ENCODE results near the gene CALCOCO1. TPM values are rescaled to one million over a fixed set of nuclear protein-coding genes. Genes with fewer than 3 reads are reported as not detected.
"Not testable (repeated sequence)": the region's sequence is repeated elsewhere in the genome, so short reads cannot be mapped to it uniquely, and the experiment has no call there.

Gene CALCOCO1
- total RNA-seq, 4 donors from 2014 or later, result 153 to 212 (median 155) TPM

GRCh38 chr12:53683983-53684382, 43.3 kb downstream of the CALCOCO1 start:
- H3K4me1 ChIP-seq, result no peaks in the 10 kb centered on the region
- no peak for TF ChIP-seq CTCF (IDR thresholded peaks at IDR 0.05)
- no peak for TF ChIP-seq POLR2A (IDR thresholded peaks at IDR 0.05)
- intact Hi-C loops (cut with DNase I), result no loop called here
- H3K27ac ChIP-seq, result no peak overlapping the region
- WGBS, 2 donors, result 78 to 81% methylated on average over 9 of the region's 9 CpGs
- no peak for DNase-seq
- H3K27me3 ChIP-seq, result no peaks in the 10 kb centered on the region
- H3K9me3 ChIP-seq, result no peaks in the 10 kb centered on the region
- H3K36me3 ChIP-seq, result no peaks in the 10 kb centered on the region
- no peak overlapping the region for H3K4me3 ChIP-seq (replicated peaks in 1 of 3)

GRCh38 chr12:53683494-53683893, 43.8 kb downstream of the CALCOCO1 start:
- 95 to 100% methylated on average over 2 of the region's 2 CpGs for WGBS, 2 donors
- H3K36me3 ChIP-seq, result no peaks in the 10 kb centered on the region
- TF ChIP-seq CTCF (IDR thresholded peaks at IDR 0.05), result no peak
- no peak for TF ChIP-seq POLR2A (IDR thresholded peaks at IDR 0.05)
- H3K9me3 ChIP-seq, result no peaks in the 10 kb centered on the region
- H3K4me1 ChIP-seq, result no peaks in the 10 kb centered on the region
- H3K4me3 ChIP-seq (replicated peaks in 1 of 3), result no peak overlapping the region
- DNase-seq, result no peak
- no peaks in the 10 kb centered on the region for H3K27me3 ChIP-seq
- intact Hi-C loops (cut with DNase I), result no loop called here
- H3K27ac ChIP-seq, result no peak overlapping the region

- H3K9me3 ChIP-seq; DNase-seq; intact Hi-C loops (cut with DNase I); H3K36me3 ChIP-seq; H3K27me3 ChIP-seq; H3K27ac ChIP-seq; H3K4me3 ChIP-seq (replicated peaks in 1 of 3): not testable (repeated sequence)
- 89 to 92% methylated on average over 5 of the region's 5 CpGs for WGBS, 2 donors
- H3K4me1 ChIP-seq, result peaks cover 8 to 11% of the 10 kb centered on the region in 2 donors
Observed at GRCh38 chr12:53680061-53680460, 47.2 kb downstream of the CALCOCO1 start.

- Histone ChIP-seq H3K27me3 (no peaks in the 10 kb centered on the region), H3K4me1 (peaks cover 14 to 21% of the 10 kb centered on the region in 2 donors), H3K36me3 (no peaks in the 10 kb centered on the region), H3K4me3 (replicated peaks in 1 of 3) (no peak overlapping the region), H3K9me3 (no peaks in the 10 kb centered on the region), H3K27ac (peak overlapping the region; percentile 77 to 88 (median 86))
- 73 to 86% methylated on average over 5 of the region's 5 CpGs for WGBS, 2 donors
- TF ChIP-seq CTCF (IDR thresholded peaks at IDR 0.05) (no peak), POLR2A (IDR thresholded peaks at IDR 0.05) (no peak)
- intact Hi-C loops (cut with DNase I), result loop anchor here (2.0 to 5.0 kb wide), 2 partner anchors 50 to 135 kb away; partner anchors contain the start of gene ATF7
- no peak for DNase-seq
Observed at GRCh38 chr12:53677800-53678148, 49.5 kb downstream of the CALCOCO1 start.

GRCh38 chr12:53677016-53677799, 50.0 kb downstream of the CALCOCO1 start:
- Histone ChIP-seq H3K27ac (peak overlapping the region; percentile 77 to 88 (median 86)), H3K9me3 (no peaks in the 10 kb centered on the region), H3K36me3 (peaks cover 0 to 5% of the 10 kb centered on the region in 2 donors), H3K4me3 (replicated peaks in 1 of 3) (peak overlapping the region in 2 of 3 donors; percentile 34 to 54), H3K4me1 (peaks cover 14 to 21% of the 10 kb centered on the region in 2 donors), H3K27me3 (no peaks in the 10 kb centered on the region)
- TF ChIP-seq CTCF (IDR thresholded peaks at IDR 0.05) (no peak), POLR2A (IDR thresholded peaks at IDR 0.05) (no peak)
- intact Hi-C loops (cut with DNase I), result loop anchor here (2.0 to 5.0 kb wide), 2 partner anchors 50 to 134 kb away; partner anchors contain the start of gene ATF7
- DNase-seq, result no peak
- WGBS, 2 donors, result 20 to 23% methylated on average over 40 to 51 of the region's 51 CpGs

Measured in thyroid gland (tissue), 4 donors.